Body of pancreas (tissue), 4 donors: Measurements from ENCODE around the gene TREML1.

ENCODE experiments used
- POLR2A ChIP-seq, 3 donors: fragments of 450-650 bp; IDR thresholded peaks; one replicate each; pipeline ENCODE4 v1.6.1; 2016; ENCODE audit warnings: antibody characterized with exemption in 3 of 3, mild to moderate bottlenecking in 2 of 3
- TF ChIP-seq, protein P1 (sequence below), 7 experiments: fragments of 450-650 bp in 4 of 7; fragments of 200-600 bp in 3 of 7; sonication (generic) in 3 of 7; IDR thresholded peaks; one replicate each; pipeline ENCODE4 v1.5.1; 2016 to 2019; ENCODE audit warnings: antibody characterized with exemption in 7 of 7

DNA sequence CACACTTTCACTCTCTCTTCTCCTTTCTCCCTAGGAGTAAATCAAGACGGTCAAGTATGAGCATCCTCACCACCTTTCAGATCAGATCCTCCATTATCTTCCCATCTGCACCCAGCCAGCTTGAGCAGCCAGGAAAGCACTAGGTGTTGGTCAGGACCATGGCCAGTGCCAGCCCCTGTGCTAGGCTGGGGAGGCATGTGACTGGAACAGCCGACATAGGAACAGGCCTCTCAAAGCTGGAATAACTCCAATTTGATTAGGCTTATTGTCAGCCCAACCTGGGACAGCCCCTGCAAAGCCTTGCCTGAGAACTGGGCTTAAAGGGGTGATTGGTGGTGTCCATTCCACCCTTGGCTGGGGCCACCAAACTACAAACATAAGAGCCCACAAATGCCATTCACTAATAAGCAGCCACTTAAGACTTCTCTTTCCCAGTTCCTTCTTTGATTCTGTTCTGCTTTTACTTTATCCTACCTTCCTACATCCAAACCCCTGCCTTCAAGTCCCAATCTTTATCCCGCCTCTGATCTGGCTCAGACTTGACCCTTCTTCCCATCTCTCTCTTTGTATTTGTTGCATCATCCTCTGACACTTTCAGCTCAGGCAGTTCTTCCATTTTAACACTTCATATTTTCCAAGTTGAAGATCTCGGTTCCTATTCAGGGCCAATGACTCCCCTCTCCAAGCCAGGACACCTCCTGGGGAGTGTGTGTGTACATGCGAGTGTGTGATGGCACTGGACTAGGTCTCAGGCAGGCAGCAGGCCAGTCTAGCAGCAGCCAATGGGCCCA, 13.2 kb upstream of the TREML1 start:
- TF ChIP-seq, protein P1, sequence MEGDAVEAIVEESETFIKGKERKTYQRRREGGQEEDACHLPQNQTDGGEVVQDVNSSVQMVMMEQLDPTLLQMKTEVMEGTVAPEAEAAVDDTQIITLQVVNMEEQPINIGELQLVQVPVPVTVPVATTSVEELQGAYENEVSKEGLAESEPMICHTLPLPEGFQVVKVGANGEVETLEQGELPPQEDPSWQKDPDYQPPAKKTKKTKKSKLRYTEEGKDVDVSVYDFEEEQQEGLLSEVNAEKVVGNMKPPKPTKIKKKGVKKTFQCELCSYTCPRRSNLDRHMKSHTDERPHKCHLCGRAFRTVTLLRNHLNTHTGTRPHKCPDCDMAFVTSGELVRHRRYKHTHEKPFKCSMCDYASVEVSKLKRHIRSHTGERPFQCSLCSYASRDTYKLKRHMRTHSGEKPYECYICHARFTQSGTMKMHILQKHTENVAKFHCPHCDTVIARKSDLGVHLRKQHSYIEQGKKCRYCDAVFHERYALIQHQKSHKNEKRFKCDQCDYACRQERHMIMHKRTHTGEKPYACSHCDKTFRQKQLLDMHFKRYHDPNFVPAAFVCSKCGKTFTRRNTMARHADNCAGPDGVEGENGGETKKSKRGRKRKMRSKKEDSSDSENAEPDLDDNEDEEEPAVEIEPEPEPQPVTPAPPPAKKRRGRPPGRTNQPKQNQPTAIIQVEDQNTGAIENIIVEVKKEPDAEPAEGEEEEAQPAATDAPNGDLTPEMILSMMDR (IDR thresholded peaks at IDR 0.05) = no peak
- no peak for TF ChIP-seq POLR2A (IDR thresholded peaks at IDR 0.05)
